GM12874 (cell line): ENCODE measurements around the gene MBP.

Experiments used
- CTCF ChIP-seq: IDR thresholded peaks from 2 replicates; pipeline ENCODE4 v1.5.1; 2011; ENCODE audit warnings: low read depth, mild to moderate bottlenecking, control low read depth, low read length, moderate library complexity; ENCODE audit not compliant: insufficient read depth

Gene MBP

GRCh38 chr18:77022556-77022955 is 110.0 kb downstream of the MBP start:
- no peak for TF ChIP-seq CTCF

- no peak for TF ChIP-seq CTCF
These were observed 110.5 kb downstream of the MBP start for GRCh38 chr18:77022116-77022515.

DNA sequence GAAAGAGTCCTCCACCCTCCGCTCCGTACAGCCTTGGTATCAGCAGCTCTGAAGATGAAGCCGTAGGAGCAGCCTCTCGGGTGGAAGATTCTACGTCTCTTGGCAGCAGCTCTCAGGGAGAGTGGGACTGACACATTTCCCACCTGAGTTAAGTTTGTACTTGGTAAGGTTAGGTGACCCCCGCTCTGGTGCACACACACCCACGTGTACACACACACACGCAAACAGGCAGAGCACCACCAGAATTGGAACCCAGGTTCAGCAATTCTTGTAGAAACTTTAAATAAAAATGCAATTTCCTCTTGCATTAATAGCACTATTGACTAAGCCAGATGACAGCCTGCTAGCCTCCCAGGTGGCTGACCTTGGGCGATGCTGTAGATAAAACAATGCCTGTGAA is 111.5 kb downstream of the MBP start:
- no peak for TF ChIP-seq CTCF

GRCh38 chr18:77020561-77020960 is 112.0 kb downstream of the MBP start:
- TF ChIP-seq CTCF = no peak

DNA sequence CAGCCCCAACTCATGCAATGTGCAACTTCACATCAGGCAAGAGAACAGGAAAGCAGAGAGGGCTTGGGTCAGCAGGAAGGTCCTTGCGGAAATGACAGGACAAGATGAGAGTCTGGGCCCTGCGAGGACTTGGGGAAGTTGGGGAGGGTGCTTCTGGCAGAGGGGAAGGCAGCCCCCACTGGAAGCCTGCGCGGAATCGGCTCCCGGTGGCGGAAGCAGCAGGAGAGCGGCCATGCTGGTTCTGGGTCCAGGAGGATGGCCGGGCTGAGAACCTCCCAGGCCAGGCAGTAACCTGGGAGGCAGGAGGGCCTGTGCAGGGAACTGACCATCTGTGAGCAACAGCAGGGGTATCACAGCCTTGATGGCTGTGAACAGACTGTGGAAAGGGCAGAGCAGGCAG is 112.9 kb downstream of the MBP start:
- no peak for TF ChIP-seq CTCF

DNA sequence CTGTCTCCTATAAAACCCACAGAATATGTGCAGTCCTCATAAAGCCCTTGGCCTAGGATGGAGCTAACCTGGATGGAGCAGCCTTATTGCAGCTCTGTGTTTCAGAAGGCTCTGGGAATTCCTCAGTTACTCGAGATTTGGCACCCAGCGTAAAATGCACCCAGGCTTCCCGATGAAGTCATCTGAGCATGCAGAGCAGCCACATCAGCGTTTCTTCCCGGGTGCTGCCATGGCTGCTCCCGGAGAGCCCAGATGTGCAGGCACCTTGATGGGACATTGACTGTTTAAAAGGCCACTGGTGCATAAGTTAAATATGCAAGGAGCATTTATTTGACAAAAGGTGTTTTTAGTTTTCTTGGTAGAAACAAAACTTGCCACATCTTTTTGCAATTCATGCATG is 115.2 kb downstream of the MBP start:
- no peak for TF ChIP-seq CTCF

GRCh38 chr18:77016936-77017335 is 115.6 kb downstream of the MBP start:
- no peak for TF ChIP-seq CTCF
